Esophagus muscularis mucosa (tissue), 3 donors: ENCODE measurements around the gene FRMD4A.

Experiments
- POLR2A ChIP-seq: fragments of 450-650 bp; IDR thresholded peaks from one replicate; pipeline ENCODE4 v1.6.1; 2017; ENCODE audit warnings: antibody characterized with exemption, moderate library complexity, mild to moderate bottlenecking, low read depth
- TF ChIP-seq, protein P1 (sequence below), 3 experiments: fragments of 200-600 bp in 2 of 3; fragments of 450-650 bp in 1 of 3; sonication (generic) in 2 of 3; IDR thresholded peaks; one replicate each; pipeline ENCODE4 v1.5.1; 2017 to 2019; ENCODE audit warnings: antibody characterized with exemption in 3 of 3, mild to moderate bottlenecking in 2 of 3, moderate library complexity in 1 of 3

DNA sequence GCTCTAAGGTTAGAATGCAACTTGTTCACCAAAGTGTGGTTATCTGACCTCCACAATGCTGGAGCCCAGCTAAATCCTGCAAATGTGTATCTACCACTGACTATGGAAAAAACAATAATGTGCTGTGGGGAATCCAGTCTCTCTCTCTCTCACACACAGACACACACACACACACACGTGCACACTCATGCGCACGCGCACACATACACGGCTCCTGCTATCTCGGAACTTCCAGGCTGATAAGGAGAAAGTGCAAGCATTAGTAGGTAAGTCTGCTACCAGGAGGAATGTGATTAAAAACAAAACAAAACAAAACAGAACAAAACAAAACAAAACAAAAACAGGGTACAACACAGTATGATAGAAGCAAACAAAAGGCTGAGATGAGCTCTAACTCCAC, 205.2 kb downstream of the FRMD4A start:
- TF ChIP-seq, protein P1, sequence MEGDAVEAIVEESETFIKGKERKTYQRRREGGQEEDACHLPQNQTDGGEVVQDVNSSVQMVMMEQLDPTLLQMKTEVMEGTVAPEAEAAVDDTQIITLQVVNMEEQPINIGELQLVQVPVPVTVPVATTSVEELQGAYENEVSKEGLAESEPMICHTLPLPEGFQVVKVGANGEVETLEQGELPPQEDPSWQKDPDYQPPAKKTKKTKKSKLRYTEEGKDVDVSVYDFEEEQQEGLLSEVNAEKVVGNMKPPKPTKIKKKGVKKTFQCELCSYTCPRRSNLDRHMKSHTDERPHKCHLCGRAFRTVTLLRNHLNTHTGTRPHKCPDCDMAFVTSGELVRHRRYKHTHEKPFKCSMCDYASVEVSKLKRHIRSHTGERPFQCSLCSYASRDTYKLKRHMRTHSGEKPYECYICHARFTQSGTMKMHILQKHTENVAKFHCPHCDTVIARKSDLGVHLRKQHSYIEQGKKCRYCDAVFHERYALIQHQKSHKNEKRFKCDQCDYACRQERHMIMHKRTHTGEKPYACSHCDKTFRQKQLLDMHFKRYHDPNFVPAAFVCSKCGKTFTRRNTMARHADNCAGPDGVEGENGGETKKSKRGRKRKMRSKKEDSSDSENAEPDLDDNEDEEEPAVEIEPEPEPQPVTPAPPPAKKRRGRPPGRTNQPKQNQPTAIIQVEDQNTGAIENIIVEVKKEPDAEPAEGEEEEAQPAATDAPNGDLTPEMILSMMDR (IDR thresholded peaks at IDR 0.05) = no peak
- no peak for TF ChIP-seq POLR2A
